GM19455 (cell line): ENCODE measurements around the gene OR5A2.
"Not testable (repeated sequence)": the region's sequence is repeated elsewhere in the genome, so short reads cannot be mapped to it uniquely, and the experiment has no call there.

Experiments
- ATAC-seq: cut with Tn5 transposase; IDR thresholded peaks from one replicate; pipeline ENCODE4 v1.9.1; 2021; ENCODE audit not compliant: unreplicated experiment

Gene OR5A2

GRCh38 chr11:59426361-59427067 is at the start of gene OR5A2:
Gene OR5A2 (minus strand): TSS chr11:59426413. CDS start chr11:59422953, 3,460 bp downstream.
- ATAC-seq = no peak

GRCh38 chr11:59475176-59475575 is 49.0 kb upstream of the OR5A2 start:
- no peak for ATAC-seq

- ATAC-seq = no peak
Measured at GRCh38 chr11:59473015-59473414, 46.8 kb upstream of the OR5A2 start, which contains the start of gene OR4D10. Gene OR4D10 (plus strand): TSS chr11:59473315. CDS start chr11:59477430, 4,115 bp downstream.

- ATAC-seq = no peak
Measured at GRCh38 chr11:59463190-59463641, 37.0 kb upstream of the OR5A2 start.

- ATAC-seq = no peak
Measured at GRCh38 chr11:59459916-59460315, 33.7 kb upstream of the OR5A2 start.

GRCh38 chr11:59456661-59457060 is 30.4 kb upstream of the OR5A2 start, which contains the start of gene OR4D6:
Gene OR4D6 (plus strand): TSS chr11:59456961. CDS start chr11:59456961, 0 bp downstream.
- no peak for ATAC-seq

GRCh38 chr11:59448484-59448883 is 22.3 kb upstream of the OR5A2 start:
- ATAC-seq = no peak

GRCh38 chr11:59445624-59446023 is 19.4 kb upstream of the OR5A2 start:
- ATAC-seq = not testable (repeated sequence)

GRCh38 chr11:59437770-59438169 is 11.6 kb upstream of the OR5A2 start:
- no peak for ATAC-seq

GRCh38 chr11:59436169-59436568 is 10.0 kb upstream of the OR5A2 start, which contains the start of gene OR5A1:
Gene OR5A1 (plus strand): TSS chr11:59436469. CDS start chr11:59443169, 6,700 bp downstream.
- ATAC-seq = no peak

- no peak for ATAC-seq
Measured at GRCh38 chr11:59429924-59430516, 3.8 kb upstream of the OR5A2 start.

GRCh38 chr11:59427068-59427382 is 812 bp upstream of the OR5A2 start:
- no peak for ATAC-seq

- no peak for ATAC-seq
Measured at GRCh38 chr11:59425131-59425530, 1.1 kb downstream of the OR5A2 start.

- no peak for ATAC-seq
Measured at GRCh38 chr11:59423835-59424234, 2.4 kb downstream of the OR5A2 start.

- ATAC-seq = no peak
Measured at GRCh38 chr11:59418156-59418555, 8.1 kb downstream of the OR5A2 start.

GRCh38 chr11:59417023-59417422 is 9.2 kb downstream of the OR5A2 start:
- ATAC-seq = no peak

GRCh38 chr11:59416613-59417012 is 9.6 kb downstream of the OR5A2 start:
- no peak for ATAC-seq

GRCh38 chr11:59415111-59415510 is 11.1 kb downstream of the OR5A2 start:
- ATAC-seq = no peak

- no peak for ATAC-seq
Measured at GRCh38 chr11:59413646-59414045, 12.6 kb downstream of the OR5A2 start.

- no peak for ATAC-seq
Measured at GRCh38 chr11:59403546-59403945, 22.7 kb downstream of the OR5A2 start.

GRCh38 chr11:59401262-59401552 is 25.0 kb downstream of the OR5A2 start:
- no peak for ATAC-seq

- no peak for ATAC-seq
Measured at GRCh38 chr11:59400461-59401261, 25.6 kb downstream of the OR5A2 start.
